Stimulated activated CD8-positive, alpha-beta memory T cell treated with anti-CD3 and anti-CD28 coated beads, Interleukin-4, amount 100 ng/mL, for 4 hours (primary cell): ENCODE results near the gene PPP1R1B.

Source experiments
- DNase-seq, 2 donors: peaks; one replicate each; pipeline ENCODE4 v3.0.0-alpha.2; 2020; ENCODE audit warnings: low read depth in 2 of 2, low spot score in 1 of 2

The PPP1R1B gene

GRCh38 chr17:39651923-39652586, 25.3 kb downstream of the PPP1R1B start:
- no peak for DNase-seq

- no peak for DNase-seq
Observed at GRCh38 chr17:39652587-39653315, 26.0 kb downstream of the PPP1R1B start.

- no peak for DNase-seq
Observed at GRCh38 chr17:39653316-39653661, 26.5 kb downstream of the PPP1R1B start.

GRCh38 chr17:39653662-39654331, 27.0 kb downstream of the PPP1R1B start:
- DNase-seq, result peak; percentile 40 to 82

- DNase-seq, result no peak
Observed at GRCh38 chr17:39655105-39655504, 28.4 kb downstream of the PPP1R1B start.

GRCh38 chr17:39658346-39658745, 31.6 kb downstream of the PPP1R1B start:
- no peak for DNase-seq

- DNase-seq, result no peak
Observed at GRCh38 chr17:39658760-39659159, 32.0 kb downstream of the PPP1R1B start.

- no peak for DNase-seq
Observed at GRCh38 chr17:39659279-39660010, 32.7 kb downstream of the PPP1R1B start.

GRCh38 chr17:39660011-39660360, 33.2 kb downstream of the PPP1R1B start:
- DNase-seq, result no peak

GRCh38 chr17:39660397-39661385, 33.9 kb downstream of the PPP1R1B start:
- DNase-seq, result no peak

GRCh38 chr17:39661744-39662541, 35.2 kb downstream of the PPP1R1B start:
- no peak for DNase-seq

GRCh38 chr17:39662551-39663339, 36.0 kb downstream of the PPP1R1B start:
- no peak for DNase-seq

- no peak for DNase-seq
Observed at GRCh38 chr17:39663340-39663687, 36.6 kb downstream of the PPP1R1B start.

- no peak for DNase-seq
Observed at GRCh38 chr17:39663688-39664580, 37.2 kb downstream of the PPP1R1B start.

GRCh38 chr17:39664581-39665561, 38.1 kb downstream of the PPP1R1B start, which contains the start of gene TCAP:
Gene TCAP, plus strand, starts transcription at chr17:39665349. Its CDS starts 11 bp downstream, at chr17:39665360.
- no peak for DNase-seq

GRCh38 chr17:39665642-39666224, 39.0 kb downstream of the PPP1R1B start:
- no peak for DNase-seq
